Activated T-cell treated with anti-CD3 and anti-CD28 coated beads, Interleukin-2, amount 50 U/mL, for 1 hour (primary cell): ENCODE measurements around the gene GABARAP.

Experiments
- DNase-seq: peaks from one replicate; pipeline ENCODE4 v3.0.0-alpha.2; 2020

GABARAP gene

DNA sequence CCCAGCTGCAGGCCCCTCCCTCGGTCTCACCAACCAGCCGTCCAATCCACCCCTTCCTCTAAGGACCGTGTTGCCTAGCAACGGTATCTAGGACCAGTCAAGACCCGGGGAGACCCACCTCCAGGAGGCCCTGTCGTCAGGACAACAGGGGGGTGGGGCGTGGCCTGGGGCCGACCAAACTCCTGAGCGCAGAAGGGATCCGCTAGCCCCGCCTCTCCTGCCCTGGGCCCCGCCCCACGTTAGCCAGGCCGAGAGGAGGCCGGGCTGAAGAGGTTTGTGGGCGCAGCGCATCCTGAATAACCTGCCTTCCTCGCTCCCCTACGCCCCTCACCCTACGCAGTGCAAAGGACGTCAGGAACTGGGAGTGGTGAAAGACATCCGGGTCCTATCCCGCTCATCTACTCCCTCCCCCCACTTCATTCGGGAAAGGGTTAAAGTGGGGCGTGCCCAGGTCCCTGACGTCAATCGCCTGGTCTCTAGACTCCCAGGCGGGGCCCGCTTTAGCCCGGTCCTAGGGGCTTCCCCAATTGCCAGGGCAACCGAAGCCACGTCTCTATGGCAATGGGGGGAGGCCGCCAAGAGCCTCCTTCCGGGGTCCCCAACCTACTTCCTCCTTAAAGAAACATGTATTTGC is 37.3 kb downstream of the GABARAP start:
- peak; percentile 97 for DNase-seq

DNA sequence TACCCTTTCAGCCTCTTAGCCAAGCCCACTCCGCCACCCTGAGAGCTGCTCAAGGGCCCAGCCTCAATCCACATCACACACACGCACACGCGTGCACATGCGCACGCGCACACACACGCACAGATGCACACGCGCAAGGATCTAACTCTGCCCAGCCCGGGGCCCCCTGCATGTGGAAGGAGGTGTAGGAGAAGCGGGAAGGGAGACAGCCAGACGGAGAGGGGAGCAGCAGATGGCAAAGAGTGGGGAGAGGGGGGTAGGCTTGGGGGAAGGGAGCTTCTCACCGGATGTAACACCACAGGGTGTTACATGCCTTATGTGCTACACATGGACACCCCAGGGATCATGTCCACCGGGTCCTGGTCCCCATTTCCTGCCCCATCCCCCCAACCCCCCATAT is 37.9 kb downstream of the GABARAP start:
- no peak for DNase-seq

DNA sequence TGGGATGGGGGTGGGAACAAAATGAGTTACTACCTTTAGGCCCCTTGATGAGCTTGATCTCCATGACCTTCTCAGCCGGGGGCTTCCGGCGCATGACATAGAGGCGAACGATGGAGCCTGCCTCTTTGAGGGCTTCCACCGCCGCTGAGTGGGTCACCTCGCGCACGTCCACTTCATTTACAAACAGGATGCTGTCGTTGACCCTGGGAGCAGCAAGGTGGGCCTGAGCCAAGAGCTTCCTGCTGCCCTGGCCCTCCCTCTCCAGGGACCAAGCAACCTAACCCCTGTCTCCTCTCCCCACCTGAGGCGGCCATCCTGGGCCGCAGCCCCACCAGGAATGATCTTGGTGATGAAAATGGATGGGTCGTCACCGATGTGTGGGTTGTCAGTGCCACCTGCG is 38.9 kb downstream of the GABARAP start:
- no peak for DNase-seq

DNA sequence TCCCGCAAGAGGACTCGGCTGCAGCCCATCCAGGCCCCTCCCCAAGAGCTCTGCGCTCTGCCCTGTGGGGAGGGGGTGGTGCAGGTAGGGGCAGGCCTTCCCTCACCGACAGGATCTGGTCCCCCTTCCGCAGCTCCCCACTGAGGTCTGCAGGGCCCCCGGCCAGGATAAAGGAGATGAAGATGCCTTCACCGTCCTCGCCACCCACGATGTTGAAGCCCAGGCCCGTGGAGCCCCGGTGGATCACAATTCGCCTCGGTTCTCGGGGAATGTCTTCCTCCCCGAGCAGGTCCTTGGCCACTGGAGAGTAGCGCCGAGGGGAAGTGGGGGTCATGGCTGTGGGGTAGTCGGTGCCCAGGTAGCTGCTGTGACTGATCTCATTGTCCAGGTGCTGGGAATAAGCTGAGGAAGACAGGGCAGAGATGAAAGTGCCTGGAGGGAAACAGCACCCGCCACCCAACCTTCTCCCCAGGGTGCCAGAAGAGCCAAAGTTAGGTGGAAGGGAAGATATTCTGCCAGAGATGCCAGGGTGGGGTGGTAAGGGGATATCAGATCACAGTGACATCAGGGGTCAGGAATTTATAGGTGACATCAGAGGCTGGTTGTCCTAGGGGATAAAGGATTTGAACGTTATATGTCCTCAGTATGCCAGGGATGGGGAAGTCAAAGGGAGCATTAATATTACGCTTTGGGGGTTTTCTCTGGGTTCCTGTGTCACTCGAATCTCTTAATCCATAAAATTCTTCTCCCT is 45.4 kb downstream of the GABARAP start:
- no peak for DNase-seq

DNA sequence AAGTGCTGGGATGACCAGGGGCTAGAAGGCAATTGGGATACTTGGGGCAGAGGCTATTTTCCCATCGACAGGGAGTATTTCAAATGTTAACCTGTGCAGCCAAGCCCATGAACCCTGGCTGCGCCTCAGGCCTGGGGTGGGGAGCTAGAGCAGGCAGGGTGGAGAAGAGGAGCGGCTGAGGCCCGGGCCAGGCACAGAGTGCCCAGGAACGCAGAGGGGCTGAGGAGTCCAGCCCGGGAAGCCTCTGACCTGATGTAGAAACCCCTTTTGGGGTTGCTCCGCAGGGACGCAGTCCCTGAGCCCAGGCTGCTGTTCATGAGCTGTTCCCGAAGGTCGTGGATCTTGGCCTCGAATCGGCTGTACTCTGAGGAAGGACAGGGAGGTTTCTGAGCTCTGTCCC is 46.3 kb downstream of the GABARAP start:
- no peak for DNase-seq

DNA sequence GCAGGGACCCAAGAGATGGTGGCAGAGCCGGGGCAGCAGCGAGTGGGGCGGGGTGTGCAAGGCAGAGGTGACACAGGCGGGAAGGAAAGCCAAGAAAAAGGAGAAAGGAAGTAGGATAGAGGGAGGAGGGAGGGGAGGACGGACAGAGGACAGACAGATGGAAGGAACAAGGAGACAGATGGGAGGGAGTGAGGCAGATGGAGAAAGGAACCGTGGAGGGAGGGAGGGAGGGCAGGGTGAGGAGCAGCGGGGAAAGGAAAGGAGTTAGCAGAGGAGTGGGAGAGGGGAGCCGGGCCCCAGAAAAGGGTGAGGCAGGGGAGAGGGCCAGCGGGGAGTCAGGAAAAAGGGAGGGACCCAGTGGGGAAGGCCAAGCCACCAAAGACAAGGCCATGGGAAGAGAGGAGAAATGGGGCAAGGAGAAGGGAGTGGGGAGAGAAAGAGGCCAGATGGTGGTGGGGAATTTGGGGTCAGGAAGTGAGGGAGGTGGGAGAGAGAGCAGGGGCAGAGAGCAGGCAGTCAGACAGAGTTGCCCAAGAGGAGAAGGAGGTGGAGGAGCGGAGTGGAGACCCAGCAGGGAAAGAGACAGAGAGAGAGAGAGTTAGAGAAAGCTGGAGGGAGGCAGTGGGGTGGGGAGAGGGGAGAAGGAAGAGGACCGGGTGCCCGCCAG is 49.8 kb downstream of the GABARAP start:
- DNase-seq: no peak

DNA sequence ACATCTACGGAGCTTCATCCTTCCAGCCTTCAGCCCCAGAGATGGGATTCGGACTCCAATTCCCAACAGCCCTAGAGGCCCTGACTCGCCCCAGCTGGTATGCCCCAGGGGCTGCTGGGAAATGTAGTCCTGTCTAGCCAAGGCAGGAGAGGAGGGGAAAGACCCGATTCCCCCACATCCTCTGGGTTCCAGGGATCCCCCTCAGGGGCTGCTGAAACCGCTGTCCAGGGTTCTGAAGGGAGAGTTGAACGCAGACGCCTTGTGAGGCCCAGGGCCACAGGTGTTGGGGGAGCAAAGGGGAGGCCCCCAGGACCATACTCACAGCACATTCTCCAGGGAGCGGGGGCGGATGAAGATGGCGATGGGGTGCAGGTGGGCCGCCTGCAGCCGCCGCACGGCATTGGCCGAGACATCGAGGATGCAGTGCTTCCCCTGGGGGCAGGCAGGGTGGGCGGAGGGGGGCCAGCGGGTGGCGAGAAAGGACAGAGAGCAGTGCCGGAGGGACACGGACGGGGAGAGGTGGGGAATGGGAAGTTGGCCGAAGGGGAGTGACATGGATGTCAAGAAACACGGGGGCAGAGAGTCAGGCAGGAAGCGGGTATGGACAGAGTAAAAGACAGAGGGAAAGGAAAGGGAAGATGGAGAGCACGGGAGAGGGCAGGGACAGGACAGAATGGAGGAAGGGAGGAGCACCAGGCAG is 50.5 kb downstream of the GABARAP start:
- peak; percentile 41 for DNase-seq

DNA sequence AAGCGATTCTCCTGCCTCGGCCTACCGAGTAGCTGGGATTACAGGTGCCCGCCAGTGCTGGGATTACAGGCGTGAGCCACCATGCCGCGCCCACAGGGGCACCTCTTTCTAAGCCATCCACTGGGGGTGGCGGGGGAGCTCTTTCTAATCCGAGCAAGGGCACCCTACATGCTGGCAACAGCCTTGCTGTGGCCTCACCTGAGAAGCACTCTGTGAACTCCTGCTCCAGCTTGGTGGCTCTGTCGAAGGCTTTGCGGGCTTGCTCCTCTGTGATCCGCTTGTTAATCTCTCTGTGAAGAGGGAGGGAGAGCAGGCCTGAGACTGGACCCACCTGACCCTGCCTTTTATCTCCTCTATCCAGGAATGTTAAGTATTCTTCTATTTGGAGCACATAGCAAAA is 51.2 kb downstream of the GABARAP start:
- no peak for DNase-seq

DNA sequence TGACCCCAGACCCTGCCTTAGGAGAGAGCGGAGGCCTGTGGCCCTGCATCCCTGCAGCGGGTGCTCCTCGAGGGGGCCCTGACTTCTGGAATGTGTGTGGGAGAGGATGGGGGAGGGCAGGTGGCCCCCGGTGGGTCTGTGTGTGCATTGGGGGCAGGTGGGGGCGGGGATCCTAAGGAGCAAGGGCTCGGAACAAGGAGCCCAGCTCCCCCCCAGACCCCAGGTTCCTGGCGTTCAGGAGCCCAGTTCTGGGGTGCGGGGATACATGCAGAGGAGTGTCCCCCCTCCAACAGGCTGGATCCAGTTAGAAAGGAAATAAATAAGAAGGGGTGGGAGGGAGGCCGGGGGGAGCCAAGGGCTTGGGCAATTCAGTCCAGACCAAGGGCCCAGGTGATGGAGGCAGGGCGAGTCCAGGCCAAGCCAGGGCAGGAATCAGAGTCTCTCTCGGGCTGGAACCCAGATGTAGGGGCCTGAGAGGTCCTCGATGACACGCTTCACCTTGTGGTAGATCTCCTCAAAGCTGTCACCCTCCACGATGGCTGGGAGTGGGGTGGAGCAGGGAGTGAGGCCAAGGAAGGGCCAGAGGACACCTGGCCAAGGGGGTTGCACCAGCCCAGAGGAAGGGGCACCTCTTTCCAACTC is 51.9 kb downstream of the GABARAP start:
- no peak for DNase-seq
